ENCODE measurements around the gene DNALI1. TPM values are rescaled to one million over a fixed set of nuclear protein-coding genes. Genes with fewer than 3 reads are reported as not detected.
"Not testable (repeated sequence)": the region's sequence is repeated elsewhere in the genome, so short reads cannot be mapped to it uniquely, and the experiment has no call there.

Gene DNALI1
- 0.72 and 2.5 TPM in 2 replicates for total RNA-seq (2014; rRNA removed; shearing (Covaris generic); ENCODE audit: low replicate concordance)

GRCh38 chr1:37556712-37557196 is at the start of gene DNALI1:
DNALI1 (plus strand) TSS chr1:37556940; CDS start chr1:37556995, 55 bp downstream.
- peak; percentile 74 for DNase-seq (ENCODE audit: low read depth)
- in situ Hi-C loops (cut with HindIII; ENCODE audit: low pct_unique_long_range_greater_than_20kb, low sequenced_read_pairs) = no loop called here

DNA sequence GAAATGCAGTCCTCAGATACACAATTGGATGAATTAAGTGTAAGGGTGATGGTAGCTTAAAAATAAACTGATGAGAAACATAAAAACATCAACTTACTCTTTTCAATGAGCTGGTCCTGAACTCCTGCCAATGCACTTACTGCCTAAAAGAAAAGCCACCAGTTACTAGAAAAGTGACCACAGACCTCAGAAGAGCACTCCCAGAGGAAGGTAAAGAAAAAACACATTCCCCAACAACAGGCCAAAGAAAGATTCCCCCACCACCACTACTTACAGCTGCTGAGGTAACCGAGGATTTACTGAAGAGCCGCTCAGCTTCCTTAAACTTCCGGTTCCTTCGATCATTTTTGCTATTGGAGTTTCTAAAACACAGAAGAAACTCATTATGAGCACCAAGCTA is 47.6 kb upstream of the DNALI1 start:
- DNase-seq (ENCODE audit: low read depth) = no peak
- in situ Hi-C loops (cut with HindIII; ENCODE audit: low pct_unique_long_range_greater_than_20kb, low sequenced_read_pairs) = no loop called here

- DNase-seq (ENCODE audit: low read depth) = no peak
- in situ Hi-C loops (cut with HindIII; ENCODE audit: low pct_unique_long_range_greater_than_20kb, low sequenced_read_pairs) = no loop called here
Measured at GRCh38 chr1:37513795-37514349, 42.9 kb upstream of the DNALI1 start.

GRCh38 chr1:37514350-37515184 is 42.2 kb upstream of the DNALI1 start, which contains the start of gene MEAF6:
MEAF6 (minus strand) TSS chr1:37514766; CDS start chr1:37514746, 20 bp downstream.
- in situ Hi-C loops (cut with HindIII; ENCODE audit: low pct_unique_long_range_greater_than_20kb, low sequenced_read_pairs) = no loop called here
- peak; percentile 84 for DNase-seq (ENCODE audit: low read depth)

DNA sequence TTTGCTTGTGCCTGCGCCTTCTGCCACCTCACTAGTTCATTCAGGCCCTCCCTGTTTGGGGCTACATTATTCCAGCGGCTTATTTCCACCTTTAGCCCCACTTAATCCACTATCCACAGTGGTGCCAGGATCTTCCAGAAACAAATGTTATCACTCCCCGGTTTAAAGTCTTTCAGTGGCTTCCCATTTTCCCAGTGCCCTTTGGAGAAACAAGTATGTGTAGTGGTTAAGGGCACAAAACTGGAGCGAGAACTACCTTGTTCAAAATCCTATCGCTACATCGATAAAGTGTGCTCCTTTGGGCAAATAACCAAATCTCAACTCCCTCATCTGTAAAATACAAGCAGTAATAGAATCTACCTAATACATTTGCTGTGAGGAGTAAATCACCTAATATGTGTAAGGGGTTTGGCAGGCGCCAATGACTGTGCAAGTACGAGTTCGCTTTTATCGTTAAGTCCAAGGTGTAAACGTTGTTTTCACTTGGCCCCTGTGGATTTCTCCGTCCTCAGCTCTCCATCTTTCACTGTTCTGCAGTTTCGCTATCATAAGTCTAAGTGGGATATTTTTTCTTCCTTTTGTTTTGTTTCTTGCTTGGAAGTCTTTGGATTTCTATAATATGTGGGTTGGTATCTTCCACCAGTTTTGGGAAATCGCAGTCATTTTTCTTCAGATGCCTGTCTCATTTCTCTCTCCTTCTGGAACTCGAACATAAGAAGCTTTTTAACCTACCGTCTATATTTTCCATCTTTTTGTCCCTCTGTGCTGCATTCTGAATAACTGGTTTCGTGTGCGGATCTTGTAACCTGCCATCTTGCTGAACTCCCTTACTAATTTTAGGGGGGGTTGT is 41.3 kb upstream of the DNALI1 start:
- in situ Hi-C loops (cut with HindIII; ENCODE audit: low pct_unique_long_range_greater_than_20kb, low sequenced_read_pairs) = no loop called here
- DNase-seq (ENCODE audit: low read depth) = no peak

GRCh38 chr1:37517569-37517968 is 39.2 kb upstream of the DNALI1 start:
- in situ Hi-C loops (cut with HindIII; ENCODE audit: low pct_unique_long_range_greater_than_20kb, low sequenced_read_pairs) = no loop called here
- DNase-seq (ENCODE audit: low read depth) = no peak

GRCh38 chr1:37518241-37518640 is 38.5 kb upstream of the DNALI1 start:
- in situ Hi-C loops (cut with HindIII; ENCODE audit: low pct_unique_long_range_greater_than_20kb, low sequenced_read_pairs); DNase-seq (ENCODE audit: low read depth): not testable (repeated sequence)

GRCh38 chr1:37518929-37519328 is 37.8 kb upstream of the DNALI1 start:
- DNase-seq (ENCODE audit: low read depth); in situ Hi-C loops (cut with HindIII; ENCODE audit: low pct_unique_long_range_greater_than_20kb, low sequenced_read_pairs): not testable (repeated sequence)

DNA sequence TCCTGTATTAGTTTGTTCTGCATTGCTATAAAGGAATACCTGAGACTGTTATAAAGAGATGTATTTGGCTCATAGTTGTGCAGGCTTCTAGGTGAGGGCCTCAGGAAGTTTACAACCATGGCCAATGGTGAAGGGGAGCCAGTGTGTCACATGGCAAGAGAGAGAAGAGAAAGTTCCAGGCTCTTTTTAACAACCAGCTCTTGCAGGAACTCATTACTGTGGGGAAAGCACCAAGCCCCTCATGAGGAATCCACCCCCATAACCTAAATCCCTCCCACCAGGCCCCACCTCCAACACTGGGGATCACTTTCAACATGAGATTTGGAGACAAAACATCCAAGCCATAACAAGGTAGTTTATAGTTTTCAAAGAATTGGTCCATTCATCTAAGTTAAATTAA is 37.1 kb upstream of the DNALI1 start:
- in situ Hi-C loops (cut with HindIII; ENCODE audit: low pct_unique_long_range_greater_than_20kb, low sequenced_read_pairs) = no loop called here
- DNase-seq (ENCODE audit: low read depth) = no peak

DNA sequence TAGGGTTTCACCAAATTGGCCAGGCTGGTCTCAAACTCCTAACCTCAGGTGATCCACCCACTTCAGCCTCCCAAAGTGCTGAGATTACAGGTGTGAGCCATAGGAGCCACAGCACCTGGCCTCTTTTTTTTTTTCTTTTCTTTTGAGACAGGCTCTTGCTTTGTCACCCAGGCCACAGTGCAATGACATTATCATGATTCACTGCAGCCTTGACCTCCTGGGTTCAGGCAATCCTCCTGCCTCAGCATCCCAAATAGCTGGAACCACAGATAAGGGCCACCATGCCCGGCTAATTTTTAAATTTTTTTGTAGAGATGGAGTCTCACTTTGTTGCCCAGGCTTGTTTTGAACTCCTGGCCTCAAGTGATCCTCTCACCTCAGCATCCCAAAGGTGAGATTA is 26.9 kb upstream of the DNALI1 start:
- in situ Hi-C loops (cut with HindIII; ENCODE audit: low pct_unique_long_range_greater_than_20kb, low sequenced_read_pairs); DNase-seq (ENCODE audit: low read depth): not testable (repeated sequence)

- DNase-seq (ENCODE audit: low read depth); in situ Hi-C loops (cut with HindIII; ENCODE audit: low pct_unique_long_range_greater_than_20kb, low sequenced_read_pairs): not testable (repeated sequence)
Measured at GRCh38 chr1:37532418-37533156, 24.2 kb upstream of the DNALI1 start.

GRCh38 chr1:37533317-37534093 is 23.2 kb upstream of the DNALI1 start:
- no peak for DNase-seq (ENCODE audit: low read depth)
- in situ Hi-C loops (cut with HindIII; ENCODE audit: low pct_unique_long_range_greater_than_20kb, low sequenced_read_pairs) = no loop called here

DNA sequence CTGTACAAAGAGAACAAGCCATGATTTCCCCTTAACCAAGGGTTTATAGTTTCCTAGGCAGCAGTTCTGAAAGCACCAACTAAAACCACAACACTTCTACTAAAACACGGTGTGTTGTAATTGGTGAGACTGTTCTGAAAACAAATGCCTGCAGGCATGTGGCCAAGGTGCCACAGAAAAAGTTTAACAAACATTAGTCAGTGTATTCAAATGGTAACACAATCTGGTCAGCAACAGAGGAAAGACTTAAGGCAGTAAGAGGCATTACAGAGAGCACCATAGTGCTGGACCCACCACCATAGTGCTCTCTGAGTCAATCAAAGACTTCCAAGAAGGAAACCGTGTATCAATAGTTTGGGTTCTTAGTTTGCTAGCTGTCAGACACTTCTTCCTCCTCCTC is 19.4 kb upstream of the DNALI1 start:
- DNase-seq (ENCODE audit: low read depth) = peak; percentile 52
- in situ Hi-C loops (cut with HindIII; ENCODE audit: low pct_unique_long_range_greater_than_20kb, low sequenced_read_pairs) = no loop called here

DNA sequence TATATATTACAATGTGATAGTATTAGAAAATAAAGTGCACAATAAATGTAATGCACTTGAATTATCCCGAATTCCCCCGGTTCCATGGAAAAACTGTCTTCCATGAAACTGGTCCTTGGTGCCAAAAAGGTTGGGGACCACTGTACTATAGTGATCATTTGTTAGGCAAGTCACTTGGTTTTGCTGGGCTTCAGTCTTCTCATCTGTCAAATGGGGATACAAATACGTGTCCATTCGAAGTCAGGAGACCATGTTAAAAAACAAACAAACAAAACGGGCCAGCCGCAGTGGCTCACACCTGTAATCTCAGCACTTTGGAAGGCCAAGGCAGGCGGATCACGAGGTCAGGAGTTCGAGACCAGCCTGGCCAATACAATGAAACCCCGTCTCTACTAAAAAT is 17.6 kb upstream of the DNALI1 start:
- in situ Hi-C loops (cut with HindIII; ENCODE audit: low pct_unique_long_range_greater_than_20kb, low sequenced_read_pairs); DNase-seq (ENCODE audit: low read depth): not testable (repeated sequence)

- in situ Hi-C loops (cut with HindIII; ENCODE audit: low pct_unique_long_range_greater_than_20kb, low sequenced_read_pairs) = no loop called here
- no peak for DNase-seq (ENCODE audit: low read depth)
Measured at GRCh38 chr1:37540036-37540785, 16.5 kb upstream of the DNALI1 start.

GRCh38 chr1:37544530-37544929 is 12.2 kb upstream of the DNALI1 start:
- in situ Hi-C loops (cut with HindIII; ENCODE audit: low pct_unique_long_range_greater_than_20kb, low sequenced_read_pairs) = no loop called here
- DNase-seq (ENCODE audit: low read depth) = no peak

DNA sequence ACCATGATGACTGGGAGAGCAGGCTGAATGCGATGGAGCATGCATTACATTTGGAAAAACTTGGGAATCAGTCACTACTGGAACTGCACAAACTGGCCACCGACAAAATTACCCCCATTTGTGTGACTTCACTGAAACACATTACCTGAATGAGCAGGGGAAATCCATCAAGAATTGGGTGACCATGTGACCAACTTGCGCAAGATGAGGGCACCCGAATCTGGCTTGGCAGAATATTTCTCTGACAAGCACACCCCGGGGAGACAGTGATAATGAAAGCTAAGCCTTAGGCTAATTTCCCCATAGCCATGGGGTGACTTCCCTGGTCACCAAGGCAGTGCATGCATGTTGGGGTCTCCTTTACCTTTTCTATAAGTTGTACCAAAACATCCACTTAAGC is 11.7 kb upstream of the DNALI1 start:
- no peak for DNase-seq (ENCODE audit: low read depth)
- in situ Hi-C loops (cut with HindIII; ENCODE audit: low pct_unique_long_range_greater_than_20kb, low sequenced_read_pairs) = no loop called here

All from Caki2 (cell line).